HepG2 (cell line): ENCODE data around the gene CPS1. TPM values are rescaled to one million over a fixed set of nuclear protein-coding genes. Genes with fewer than 3 reads are reported as not detected.

Source experiments
- CEBPB ChIP-seq: IDR thresholded peaks from 2 replicates; pipeline ENCODE4 v1.6.1; 2011; ENCODE audit warnings: low read depth, low read length, improper control_type of control experiment, borderline replicate concordance
- KIAA2018 ChIP-seq: sonication (generic); formaldehyde crosslinking; IDR thresholded peaks from 2 replicates; pipeline ENCODE4 v1.5.0; 2020; ENCODE audit warnings: mild to moderate bottlenecking, missing genetic modification reagents, borderline replicate concordance
- NFIC ChIP-seq: IDR thresholded peaks from 2 replicates; pipeline ENCODE4 v1.6.1; 2012; ENCODE audit warnings: mild to moderate bottlenecking, low read length, inconsistent platforms
- RBM22 ChIP-seq: fragments of 200-400 bp; formaldehyde crosslinking; optimal IDR thresholded peaks from 2 replicates; pipeline ENCODE3; 2017; ENCODE audit warnings: mild to moderate bottlenecking, low read length, moderate library complexity
- ZBTB3 ChIP-seq: sonication (generic); formaldehyde crosslinking; IDR thresholded peaks from 2 replicates; pipeline ENCODE4 v1.4.0; 2020; ENCODE audit warnings: low read depth, mild to moderate bottlenecking, moderate library complexity, missing genetic modification reagents, borderline replicate concordance
- ZMAT5 ChIP-seq: sonication (generic); formaldehyde crosslinking; IDR thresholded peaks from 2 replicates; pipeline ENCODE4 v1.5.0; 2020; ENCODE audit warnings: mild to moderate bottlenecking, low read depth, missing genetic modification reagents, borderline replicate concordance
- ZNF17 ChIP-seq: sonication (generic); formaldehyde crosslinking; IDR thresholded peaks from 2 replicates; pipeline ENCODE4 v1.5.0; 2020; ENCODE audit warnings: mild to moderate bottlenecking, missing genetic modification reagents
- ZNF644 ChIP-seq: IDR thresholded peaks from 2 replicates; pipeline ENCODE4 v1.6.1; 2016; ENCODE audit warnings: low read depth
- polyA plus RNA-seq, 8 experiments: library from polyadenylated mRNA; depleted of rRNA in 3 of 8; stranded (reverse) in 7 of 8; unstranded in 1 of 8; fragments of >200 nt; fragmentation: Illumina TruSeq in 4 of 8; extraction: Trizol in 4 of 8; gene quantifications; 2 replicates each; pipeline versions ENCODE4 v1.2.1 to v1.2.3, GENCODE V29; 2011 to 2016; ENCODE audit warnings: low read depth in 4 of 8, missing spikeins in 1 of 8, mixed read lengths in 1 of 8; ENCODE audit not compliant: insufficient read depth in 1 of 8
- total RNA-seq, 5 experiments: library from RNA; depleted of rRNA; stranded (reverse); fragments of >200 nt; fragmentation: Illumina TruSeq; extraction: Trizol; gene quantifications; 2 replicates each; pipeline ENCODE4 v1.2.3, GENCODE V29; 2016; ENCODE audit warnings: low read depth in 1 of 5
- TF ChIP-seq, protein P1 (sequence below): sonication (generic); formaldehyde crosslinking; IDR thresholded peaks from 2 replicates; pipeline ENCODE4 v1.9.0; 2021; ENCODE audit warnings: missing genetic modification reagents, borderline replicate concordance
- TF ChIP-seq, protein P2 (sequence below): sonication (generic); formaldehyde crosslinking; IDR thresholded peaks from 2 replicates; pipeline ENCODE4 v1.9.0; 2021; ENCODE audit warnings: missing genetic modification reagents, mild to moderate bottlenecking, borderline replicate concordance
- TF ChIP-seq, protein P3 (sequence below): sonication (generic); formaldehyde crosslinking; IDR thresholded peaks from 2 replicates; pipeline ENCODE4 v1.5.1; 2020; ENCODE audit warnings: missing genetic modification reagents, mild to moderate bottlenecking, borderline replicate concordance
- TF ChIP-seq, protein P4 (sequence below): sonication (generic); formaldehyde crosslinking; IDR thresholded peaks from 2 replicates; pipeline ENCODE4 v1.4.0; 2020; ENCODE audit warnings: missing genetic modification reagents, low read depth, mild to moderate bottlenecking, borderline replicate concordance

The CPS1 gene
- total and polyA plus RNA-seq, 2 of the 13 experiments (the other 11 are each of a cell fraction or from before 2014, with no cell fraction given): 24.4 to 51.7 TPM

DNA sequence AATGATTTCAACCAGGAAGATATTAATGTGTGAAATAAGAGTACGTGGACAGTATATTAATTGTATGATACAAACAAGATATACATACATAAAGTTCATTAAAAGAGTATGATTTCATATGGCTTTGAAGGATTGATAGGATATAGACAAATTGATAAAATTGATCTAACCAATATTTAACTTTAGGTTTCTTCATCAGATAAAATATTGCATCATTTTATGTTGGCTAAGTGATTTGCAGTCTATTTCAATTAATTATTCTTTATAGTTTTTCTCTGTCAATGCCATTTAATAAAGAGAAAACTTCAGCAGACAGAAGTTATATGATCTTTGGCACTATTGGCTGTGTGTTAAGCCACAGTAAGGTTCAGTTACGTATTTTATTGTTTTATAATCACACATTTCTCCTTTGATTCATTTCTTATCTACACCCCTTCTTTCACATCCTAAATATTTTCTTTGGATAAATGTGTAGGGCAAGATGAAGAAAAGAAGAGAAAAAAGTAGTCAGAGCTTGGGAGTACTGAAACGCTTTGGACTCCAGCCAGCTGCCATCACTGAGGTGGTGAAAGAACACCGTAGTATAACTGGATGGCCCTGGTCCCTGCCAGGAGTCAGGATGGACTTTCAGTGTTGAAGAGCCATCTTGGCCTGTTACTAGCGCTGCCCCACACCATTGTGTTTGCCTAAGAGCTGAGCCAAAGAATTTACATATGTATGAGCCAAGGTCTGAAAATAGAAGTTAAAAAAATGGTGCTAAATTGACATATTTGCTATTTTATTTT is 9.8 kb upstream of the CPS1 start (continued):
- TF ChIP-seq, protein P1, sequence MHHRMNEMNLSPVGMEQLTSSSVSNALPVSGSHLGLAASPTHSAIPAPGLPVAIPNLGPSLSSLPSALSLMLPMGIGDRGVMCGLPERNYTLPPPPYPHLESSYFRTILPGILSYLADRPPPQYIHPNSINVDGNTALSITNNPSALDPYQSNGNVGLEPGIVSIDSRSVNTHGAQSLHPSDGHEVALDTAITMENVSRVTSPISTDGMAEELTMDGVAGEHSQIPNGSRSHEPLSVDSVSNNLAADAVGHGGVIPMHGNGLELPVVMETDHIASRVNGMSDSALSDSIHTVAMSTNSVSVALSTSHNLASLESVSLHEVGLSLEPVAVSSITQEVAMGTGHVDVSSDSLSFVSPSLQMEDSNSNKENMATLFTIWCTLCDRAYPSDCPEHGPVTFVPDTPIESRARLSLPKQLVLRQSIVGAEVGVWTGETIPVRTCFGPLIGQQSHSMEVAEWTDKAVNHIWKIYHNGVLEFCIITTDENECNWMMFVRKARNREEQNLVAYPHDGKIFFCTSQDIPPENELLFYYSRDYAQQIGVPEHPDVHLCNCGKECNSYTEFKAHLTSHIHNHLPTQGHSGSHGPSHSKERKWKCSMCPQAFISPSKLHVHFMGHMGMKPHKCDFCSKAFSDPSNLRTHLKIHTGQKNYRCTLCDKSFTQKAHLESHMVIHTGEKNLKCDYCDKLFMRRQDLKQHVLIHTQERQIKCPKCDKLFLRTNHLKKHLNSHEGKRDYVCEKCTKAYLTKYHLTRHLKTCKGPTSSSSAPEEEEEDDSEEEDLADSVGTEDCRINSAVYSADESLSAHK: no peak
- peak; percentile 68; the same call in 1 of the 2 replicates for TF ChIP-seq CEBPB
- TF ChIP-seq, protein P2, sequence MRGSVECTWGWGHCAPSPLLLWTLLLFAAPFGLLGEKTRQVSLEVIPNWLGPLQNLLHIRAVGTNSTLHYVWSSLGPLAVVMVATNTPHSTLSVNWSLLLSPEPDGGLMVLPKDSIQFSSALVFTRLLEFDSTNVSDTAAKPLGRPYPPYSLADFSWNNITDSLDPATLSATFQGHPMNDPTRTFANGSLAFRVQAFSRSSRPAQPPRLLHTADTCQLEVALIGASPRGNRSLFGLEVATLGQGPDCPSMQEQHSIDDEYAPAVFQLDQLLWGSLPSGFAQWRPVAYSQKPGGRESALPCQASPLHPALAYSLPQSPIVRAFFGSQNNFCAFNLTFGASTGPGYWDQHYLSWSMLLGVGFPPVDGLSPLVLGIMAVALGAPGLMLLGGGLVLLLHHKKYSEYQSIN (CRISPR knock-in tag): no peak
- TF ChIP-seq ZNF17 (CRISPR knock-in tag): no peak
- TF ChIP-seq NFIC: no peak
- no peak for TF ChIP-seq ZBTB3 (CRISPR knock-in tag)
- TF ChIP-seq KIAA2018 (CRISPR knock-in tag): no peak
- TF ChIP-seq, protein P3, sequence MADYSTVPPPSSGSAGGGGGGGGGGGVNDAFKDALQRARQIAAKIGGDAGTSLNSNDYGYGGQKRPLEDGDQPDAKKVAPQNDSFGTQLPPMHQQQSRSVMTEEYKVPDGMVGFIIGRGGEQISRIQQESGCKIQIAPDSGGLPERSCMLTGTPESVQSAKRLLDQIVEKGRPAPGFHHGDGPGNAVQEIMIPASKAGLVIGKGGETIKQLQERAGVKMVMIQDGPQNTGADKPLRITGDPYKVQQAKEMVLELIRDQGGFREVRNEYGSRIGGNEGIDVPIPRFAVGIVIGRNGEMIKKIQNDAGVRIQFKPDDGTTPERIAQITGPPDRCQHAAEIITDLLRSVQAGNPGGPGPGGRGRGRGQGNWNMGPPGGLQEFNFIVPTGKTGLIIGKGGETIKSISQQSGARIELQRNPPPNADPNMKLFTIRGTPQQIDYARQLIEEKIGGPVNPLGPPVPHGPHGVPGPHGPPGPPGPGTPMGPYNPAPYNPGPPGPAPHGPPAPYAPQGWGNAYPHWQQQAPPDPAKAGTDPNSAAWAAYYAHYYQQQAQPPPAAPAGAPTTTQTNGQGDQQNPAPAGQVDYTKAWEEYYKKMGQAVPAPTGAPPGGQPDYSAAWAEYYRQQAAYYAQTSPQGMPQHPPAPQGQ (CRISPR knock-in tag): no peak
- no peak for TF ChIP-seq ZMAT5
- TF ChIP-seq, protein P4, sequence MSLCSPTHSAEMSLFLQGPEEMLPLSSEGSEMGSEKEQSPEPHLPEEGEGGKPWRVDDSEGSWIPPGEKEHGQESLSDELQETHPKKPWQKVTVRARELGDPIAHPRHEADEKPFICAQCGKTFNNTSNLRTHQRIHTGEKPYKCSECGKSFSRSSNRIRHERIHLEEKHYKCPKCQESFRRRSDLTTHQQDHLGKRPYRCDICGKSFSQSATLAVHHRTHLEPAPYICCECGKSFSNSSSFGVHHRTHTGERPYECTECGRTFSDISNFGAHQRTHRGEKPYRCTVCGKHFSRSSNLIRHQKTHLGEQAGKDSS (CRISPR knock-in tag): no peak
- TF ChIP-seq ZNF644 (CRISPR knock-in tag): 0 out of 2 replicates have a peak, but pooled peaks have one; percentile 54
- no peak for TF ChIP-seq RBM22
